Kidney (tissue), 14 donors: ENCODE results near the gene PCA3. TPM values are rescaled to one million over a fixed set of nuclear protein-coding genes. Genes with fewer than 3 reads are reported as not detected.

Experiments
- DNase-seq, 5 donors: peaks; one replicate each; pipeline ENCODE4 v3.0.0-alpha.2; 2013 to 2020
- FAIRE-seq: peaks from 2 replicates; lab custom pipeline; 2012; peaks lifted over from hg19 to GRCh38; lab: Jason Lieb, UNC
- H3K27ac ChIP-seq, 2 donors: one replicate each; pipeline ENCODE4 v1.7.0; 2013; ENCODE audit warnings: low read depth in 2 of 2, low read length in 2 of 2, inconsistent platforms in 1 of 2
- H3K27me3 ChIP-seq: one replicate; pipeline ENCODE4 v1.7.1; 2013; ENCODE audit warnings: low read length, inconsistent platforms; ENCODE audit not compliant: control insufficient read depth, insufficient read depth
- H3K36me3 ChIP-seq, 3 donors: one replicate each; pipeline versions ENCODE4 v1.7.0 to v1.7.1; 2013; ENCODE audit warnings: low read length in 3 of 3, control low read depth in 1 of 3, inconsistent platforms in 1 of 3; ENCODE audit not compliant: insufficient read depth in 3 of 3, control insufficient read depth in 2 of 3
- H3K4me1 ChIP-seq, 3 donors: one replicate each; pipeline versions ENCODE4 v1.7.0 to v1.7.1; 2013; ENCODE audit warnings: low read length in 3 of 3, inconsistent platforms in 1 of 3, low read depth in 1 of 3; ENCODE audit not compliant: control insufficient read depth in 2 of 3, insufficient read depth in 2 of 3
- H3K4me3 ChIP-seq, 3 donors: one replicate each; pipeline versions ENCODE4 v1.7.0 to v1.8.1; 2013; ENCODE audit warnings: low read length in 3 of 3, control low read depth in 1 of 3, inconsistent platforms in 1 of 3
- H3K9ac ChIP-seq, 3 donors: one replicate each; pipeline versions ENCODE4 v1.7.0 to v1.7.1; 2013; ENCODE audit warnings: low read length in 3 of 3, control low read depth in 1 of 3, inconsistent platforms in 1 of 3
- H3K9me3 ChIP-seq, 3 donors: one replicate each; pipeline versions ENCODE4 v1.7.0 to v1.7.1; 2013; ENCODE audit warnings: low read length in 3 of 3, control low read depth in 1 of 3, inconsistent platforms in 1 of 3; ENCODE audit not compliant: control insufficient read depth in 2 of 3, insufficient read depth in 1 of 3
- intact Hi-C: fragments of 100-400 bp; cut with DNase I; formaldehyde crosslinking; loops from one replicate; pipeline ENCODE4 v1.11.1; 2022
- polyA plus RNA-seq: library from polyadenylated mRNA; stranded (reverse); fragments of 350-450 nt; fragmentation: Illumina TruSeq; extraction: RNeasy Lipid Tissue Mini Kit (QIAGEN cat#74804); gene quantifications from one replicate; pipeline ENCODE4 v1.2.3, GENCODE V29; 2014; ENCODE audit warnings: low read depth, low replicate concordance; ENCODE audit not compliant: insufficient read depth
- total RNA-seq: library from RNA; stranded (reverse); fragmentation: NEBNext Ultra II Directional; extraction: Animal tissue kit (Norgen Biotek cat#: 25700); gene quantifications from one replicate; pipeline ENCODE4 v1.2.1, GENCODE V29; 2021
- TF ChIP-seq, protein P1 (sequence below): IDR thresholded peaks from 3 replicates; pipeline ENCODE4 v1.5.1; 2012; ENCODE audit warnings: mild to moderate bottlenecking, moderate library complexity, borderline replicate concordance; ENCODE audit not compliant: insufficient read depth; ENCODE audit errors: extremely low read depth
- donor health status: control.
- donor health status: control.
- donor health status: control.
- donor health status: control.
- donor health status: control.
- donor health status: DM: yes; HTN: yes; CAD: no.
- donor health status: Normal renal cell carcinoma (clear cell type).

The PCA3 gene
- total and polyA plus RNA-seq, 2 donors from 2014 or later, result 0.11 TPM; not detected in 1

GRCh38 chr9:76730801-76731200 is 33.4 kb upstream of the PCA3 start:
- FAIRE-seq (no peak), DNase-seq (no peak)
- Histone ChIP-seq H3K36me3 (no peaks in the 10 kb centered on the region), H3K9ac (no peak overlapping the region), H3K4me1 (no peaks in the 10 kb centered on the region), H3K27me3 (no peaks in the 10 kb centered on the region), H3K9me3 (no peaks in the 10 kb centered on the region), H3K27ac (no peak overlapping the region), H3K4me3 (no peak overlapping the region)
- intact Hi-C loops, result no loop called here
- TF ChIP-seq, protein P1, sequence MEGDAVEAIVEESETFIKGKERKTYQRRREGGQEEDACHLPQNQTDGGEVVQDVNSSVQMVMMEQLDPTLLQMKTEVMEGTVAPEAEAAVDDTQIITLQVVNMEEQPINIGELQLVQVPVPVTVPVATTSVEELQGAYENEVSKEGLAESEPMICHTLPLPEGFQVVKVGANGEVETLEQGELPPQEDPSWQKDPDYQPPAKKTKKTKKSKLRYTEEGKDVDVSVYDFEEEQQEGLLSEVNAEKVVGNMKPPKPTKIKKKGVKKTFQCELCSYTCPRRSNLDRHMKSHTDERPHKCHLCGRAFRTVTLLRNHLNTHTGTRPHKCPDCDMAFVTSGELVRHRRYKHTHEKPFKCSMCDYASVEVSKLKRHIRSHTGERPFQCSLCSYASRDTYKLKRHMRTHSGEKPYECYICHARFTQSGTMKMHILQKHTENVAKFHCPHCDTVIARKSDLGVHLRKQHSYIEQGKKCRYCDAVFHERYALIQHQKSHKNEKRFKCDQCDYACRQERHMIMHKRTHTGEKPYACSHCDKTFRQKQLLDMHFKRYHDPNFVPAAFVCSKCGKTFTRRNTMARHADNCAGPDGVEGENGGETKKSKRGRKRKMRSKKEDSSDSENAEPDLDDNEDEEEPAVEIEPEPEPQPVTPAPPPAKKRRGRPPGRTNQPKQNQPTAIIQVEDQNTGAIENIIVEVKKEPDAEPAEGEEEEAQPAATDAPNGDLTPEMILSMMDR, result no peak

GRCh38 chr9:76732341-76732958 is 31.8 kb upstream of the PCA3 start:
- Histone ChIP-seq H3K4me1 (no peaks in the 10 kb centered on the region), H3K9ac (no peak overlapping the region), H3K27me3 (no peaks in the 10 kb centered on the region), H3K4me3 (no peak overlapping the region), H3K9me3 (no peaks in the 10 kb centered on the region), H3K36me3 (no peaks in the 10 kb centered on the region), H3K27ac (no peak overlapping the region)
- FAIRE-seq (no peak), DNase-seq (no peak)
- intact Hi-C loops, result no loop called here
- TF ChIP-seq, protein P1, result no peak

- H3K4me3 ChIP-seq, result no peak overlapping the region
- no peak overlapping the region for H3K9ac ChIP-seq
- H3K36me3 ChIP-seq, result no peaks in the 10 kb centered on the region
- no peaks in the 10 kb centered on the region for H3K4me1 ChIP-seq
- no peaks in the 10 kb centered on the region for H3K9me3 ChIP-seq
- no peaks in the 10 kb centered on the region for H3K27me3 ChIP-seq
- intact Hi-C loops, result no loop called here
- DNase-seq (no peak), FAIRE-seq (no peak)
- TF ChIP-seq, protein P1, result no peak
- H3K27ac ChIP-seq, result no peak overlapping the region
These were observed 31.1 kb upstream of the PCA3 start for GRCh38 chr9:76733096-76733495.

DNA sequence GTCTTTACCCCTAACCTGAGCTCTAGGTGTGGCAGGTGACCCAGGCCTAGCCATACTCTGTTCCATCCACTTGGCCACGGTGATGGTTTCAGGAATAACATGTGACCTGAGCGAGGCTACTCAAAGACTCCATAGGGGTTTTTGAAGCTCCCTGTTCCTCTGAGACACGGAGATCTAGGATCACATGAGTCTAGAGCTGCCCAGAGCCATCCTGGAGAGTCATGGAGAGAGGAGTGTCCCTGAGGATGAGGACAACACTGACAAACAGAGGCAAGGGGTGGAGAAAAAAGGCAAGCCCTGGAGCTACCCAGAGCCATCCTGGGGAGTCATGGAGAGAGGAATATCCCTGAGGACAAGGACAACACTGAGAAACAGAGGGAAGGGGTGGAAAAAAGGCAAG is 29.5 kb upstream of the PCA3 start:
- no peak overlapping the region for H3K4me3 ChIP-seq
- H3K36me3 ChIP-seq, result no peaks in the 10 kb centered on the region
- FAIRE-seq (no peak), DNase-seq (no peak)
- H3K9me3 ChIP-seq, result no peaks in the 10 kb centered on the region
- TF ChIP-seq, protein P1, result no peak
- intact Hi-C loops, result no loop called here
- no peak overlapping the region for H3K27ac ChIP-seq
- H3K9ac ChIP-seq, result no peak overlapping the region
- H3K27me3 ChIP-seq, result no peaks in the 10 kb centered on the region
- no peaks in the 10 kb centered on the region for H3K4me1 ChIP-seq
